SK-N-MC (cell line): ENCODE data around the gene MISP.

Experiments
- DNase-seq: peaks from one replicate; pipeline ENCODE4 v3.0.0-alpha.2; 2011; ENCODE audit warnings: low read depth, low spot score
- H3K27ac ChIP-seq: fragments of 200-600 bp; sonication (generic); 2 replicates; pipeline ENCODE4 v1.5.1; 2016; ENCODE audit warnings: mixed run types
- H3K36me3 ChIP-seq: fragments of 200-600 bp; sonication (generic); 2 replicates; pipeline ENCODE4 v1.6.1; 2017; ENCODE audit warnings: antibody characterized with exemption, low read length, mixed read lengths; ENCODE audit not compliant: insufficient read depth
- H3K4me3 ChIP-seq: fragments of 200-600 bp; sonication (generic); 2 replicates; pipeline ENCODE4 v1.5.1; 2016
- H3K9ac ChIP-seq: fragments of 200-600 bp; sonication (generic); 2 replicates; pipeline ENCODE4 v1.8.0; 2017; ENCODE audit warnings: mixed run types, mixed read lengths; ENCODE audit not compliant: insufficient read length
- H3K9me3 ChIP-seq: fragments of 200-600 bp; sonication (generic); 2 replicates; pipeline ENCODE4 v1.6.1; 2017; ENCODE audit warnings: low read depth, mild to moderate bottlenecking, antibody characterized with exemption, low read length, moderate library complexity, mixed read lengths
- EZH2 ChIP-seq: fragments of 200-600 bp; sonication (generic); IDR thresholded peaks from one replicate; pipeline ENCODE4 v1.6.1; 2017; ENCODE audit warnings: antibody characterized with exemption
- FOXP2 ChIP-seq: optimal IDR thresholded peaks from 2 replicates; pipeline ENCODE3; 2011; ENCODE audit warnings: mild to moderate bottlenecking, moderate library complexity; ENCODE audit not compliant: insufficient read depth; ENCODE audit errors: extremely low read length, control extremely low read depth
- POLR2AphosphoS5 ChIP-seq: IDR thresholded peaks from 2 replicates; pipeline ENCODE4 v1.6.1; 2012; ENCODE audit warnings: mild to moderate bottlenecking, low read depth, low read length, borderline replicate concordance

Gene MISP

DNA sequence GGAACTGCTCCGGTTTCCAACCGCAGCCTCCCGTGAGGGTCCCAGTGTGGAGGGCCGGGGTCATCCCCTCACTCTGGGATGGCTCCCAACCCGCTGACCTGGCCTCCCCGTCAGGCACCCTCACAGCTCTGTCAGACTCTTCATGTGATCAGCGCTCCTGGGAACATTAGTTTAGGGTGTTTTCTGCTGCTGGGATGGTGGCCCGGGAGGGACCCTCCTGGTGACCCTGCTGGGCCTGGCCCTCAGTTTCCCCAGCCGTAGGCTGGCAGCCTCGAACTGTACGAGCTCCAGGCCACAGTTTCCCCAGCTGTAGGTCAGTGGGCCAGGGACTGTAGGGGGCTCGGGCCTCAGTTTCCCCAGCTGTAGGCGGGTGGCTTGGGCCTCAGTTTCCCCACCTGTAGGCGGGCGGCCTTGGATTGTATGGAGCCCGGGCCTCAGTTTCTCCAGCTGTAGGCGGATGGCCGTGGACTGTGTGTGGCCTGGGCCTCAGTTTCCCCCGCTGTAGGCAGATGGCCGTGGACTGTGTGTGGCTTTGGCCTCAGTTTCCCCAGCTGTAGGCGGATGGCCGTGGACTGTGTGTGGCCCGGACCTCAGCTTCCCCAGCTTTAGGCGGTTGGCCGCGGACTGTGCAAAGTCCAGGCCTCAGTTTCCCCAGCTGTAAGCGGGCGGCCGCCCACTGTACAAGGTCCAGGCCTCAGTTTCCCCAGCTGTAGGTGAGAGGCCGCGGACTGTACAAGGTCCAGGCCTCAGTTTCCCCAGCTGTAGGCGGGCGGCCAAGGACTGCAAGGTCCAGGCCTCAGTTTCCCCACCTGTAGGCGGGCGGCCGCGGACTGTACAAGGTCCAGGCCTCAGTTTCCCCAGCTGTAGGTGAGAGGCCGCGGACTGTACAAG is 45.0 kb downstream of the MISP start:
- H3K36me3 ChIP-seq: peaks cover 30% of the 10 kb centered on the region
- peak overlapping the region; percentile 73 for H3K4me3 ChIP-seq
- H3K9ac ChIP-seq: peak overlapping the region; percentile 86
- no peaks in the 10 kb centered on the region for H3K9me3 ChIP-seq
- peak overlapping the region; percentile 78; the same call in 1 of the 2 replicates for H3K27ac ChIP-seq
- TF ChIP-seq FOXP2 (no peak), POLR2AphosphoS5 (no peak), EZH2 (no peak)
- DNase-seq: no peak

DNA sequence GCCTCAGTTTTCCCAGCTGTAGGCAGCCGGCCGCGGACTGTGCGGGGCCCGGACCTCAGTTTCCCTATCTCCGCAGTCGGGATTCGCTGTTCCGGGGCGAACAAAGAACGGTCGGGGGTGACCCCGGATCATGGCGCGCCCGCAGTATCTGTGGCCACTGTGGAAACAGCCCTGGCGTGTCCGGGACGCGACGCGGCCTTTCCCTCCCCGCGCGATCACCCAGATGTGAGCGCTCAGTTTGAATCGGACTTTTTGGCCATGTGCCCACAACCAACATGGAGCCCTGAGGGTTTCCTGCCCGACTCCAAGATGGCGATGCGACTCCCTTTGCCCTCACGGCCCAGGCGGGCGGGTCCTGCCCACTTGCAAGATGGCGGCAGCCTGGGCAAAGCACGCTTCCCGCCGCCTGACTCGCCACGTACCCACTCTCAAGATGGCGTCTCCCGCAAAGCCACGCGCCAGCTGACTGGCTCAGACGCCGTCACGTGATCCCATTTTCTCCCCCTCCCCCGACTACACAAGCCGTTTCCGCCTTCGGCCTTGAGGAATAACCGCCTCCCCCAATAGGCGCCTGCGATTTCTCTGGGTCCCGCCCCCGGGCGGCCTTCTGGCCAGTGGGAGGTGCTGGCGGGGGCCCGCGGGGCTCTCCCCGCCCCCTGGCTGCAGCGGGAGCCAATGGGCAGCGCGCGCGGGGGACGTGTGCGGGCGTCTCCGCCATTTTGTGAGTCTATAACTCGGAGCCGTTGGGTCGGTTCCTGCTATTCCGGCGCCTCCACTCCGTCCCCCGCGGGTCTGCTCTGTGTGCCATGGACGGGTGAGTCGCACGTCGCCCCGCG is 46.0 kb downstream of the MISP start, which contains the start of gene PTBP1:
Gene PTBP1, plus strand, starts transcription at position 761 of the 836 bp plus-strand sequence. Its CDS starts 46 bp downstream, at position 807.
- Histone ChIP-seq H3K9ac (peak within 1 kb of the TSS; percentile 97), H3K27ac (peak within 1 kb of the TSS; percentile 98), H3K9me3 (no peaks in the 10 kb centered on the region), H3K4me3 (peak within 1 kb of the TSS; percentile 94), H3K36me3 (peaks cover 39% of the 10 kb centered on the region)
- peak; percentile 99 for DNase-seq
- TF ChIP-seq POLR2AphosphoS5 (peak; percentile 81), EZH2 (no peak), FOXP2 (peak; percentile 38)

DNA sequence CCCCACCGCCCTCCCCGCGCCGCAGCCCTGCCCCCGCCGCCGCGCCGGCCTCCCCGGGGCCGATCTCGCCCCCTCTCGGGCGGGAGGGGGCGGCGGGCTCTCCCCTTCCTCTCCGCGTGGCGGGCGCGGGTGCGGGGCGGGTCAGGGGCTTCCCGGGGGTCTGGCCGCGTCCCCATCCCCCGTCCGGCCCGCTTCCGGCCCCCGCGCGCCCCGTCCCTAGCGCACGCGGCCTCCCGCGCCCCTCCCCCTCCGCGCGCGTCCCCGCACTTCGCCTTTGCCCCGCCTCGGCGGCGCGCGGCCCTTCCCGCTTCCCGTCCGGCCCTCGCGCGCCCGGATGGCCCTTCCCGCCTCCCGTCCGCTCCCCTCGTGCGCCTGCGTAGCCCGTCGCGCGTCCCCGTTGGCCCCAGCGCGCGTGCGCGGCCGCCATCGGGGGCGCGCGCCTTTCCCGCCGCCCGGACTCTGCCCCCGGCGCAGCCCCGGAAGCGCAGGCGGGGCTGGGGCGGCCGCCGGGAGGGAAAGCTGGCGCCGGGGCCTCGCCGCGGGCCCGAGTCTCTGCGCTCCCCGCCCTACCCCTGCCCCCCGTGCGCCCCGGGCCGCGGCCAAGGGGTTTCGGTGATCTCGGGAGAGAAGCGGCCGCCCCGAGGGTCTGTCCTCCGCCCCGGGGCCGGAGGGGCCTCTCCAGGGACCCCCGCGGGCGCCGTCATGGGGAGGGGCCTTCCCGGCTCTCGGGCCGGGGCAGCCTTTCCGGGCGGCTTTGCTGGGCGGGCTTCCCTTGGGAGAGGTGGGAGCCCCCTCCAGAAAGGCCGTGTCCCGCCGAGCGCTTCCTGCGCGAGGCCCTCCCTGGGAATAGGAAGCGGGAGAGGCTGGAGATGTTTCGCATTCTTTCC is 46.9 kb downstream of the MISP start:
- peak overlapping the region; percentile 98 for H3K27ac ChIP-seq
- DNase-seq: no peak
- peak overlapping the region; percentile 94 for H3K4me3 ChIP-seq
- H3K9ac ChIP-seq: peak overlapping the region; percentile 97
- peaks cover 47% of the 10 kb centered on the region for H3K36me3 ChIP-seq
- TF ChIP-seq POLR2AphosphoS5 (no peak; the same call in 1 of the 2 replicates), EZH2 (no peak), FOXP2 (no peak)
- H3K9me3 ChIP-seq: no peaks in the 10 kb centered on the region

DNA sequence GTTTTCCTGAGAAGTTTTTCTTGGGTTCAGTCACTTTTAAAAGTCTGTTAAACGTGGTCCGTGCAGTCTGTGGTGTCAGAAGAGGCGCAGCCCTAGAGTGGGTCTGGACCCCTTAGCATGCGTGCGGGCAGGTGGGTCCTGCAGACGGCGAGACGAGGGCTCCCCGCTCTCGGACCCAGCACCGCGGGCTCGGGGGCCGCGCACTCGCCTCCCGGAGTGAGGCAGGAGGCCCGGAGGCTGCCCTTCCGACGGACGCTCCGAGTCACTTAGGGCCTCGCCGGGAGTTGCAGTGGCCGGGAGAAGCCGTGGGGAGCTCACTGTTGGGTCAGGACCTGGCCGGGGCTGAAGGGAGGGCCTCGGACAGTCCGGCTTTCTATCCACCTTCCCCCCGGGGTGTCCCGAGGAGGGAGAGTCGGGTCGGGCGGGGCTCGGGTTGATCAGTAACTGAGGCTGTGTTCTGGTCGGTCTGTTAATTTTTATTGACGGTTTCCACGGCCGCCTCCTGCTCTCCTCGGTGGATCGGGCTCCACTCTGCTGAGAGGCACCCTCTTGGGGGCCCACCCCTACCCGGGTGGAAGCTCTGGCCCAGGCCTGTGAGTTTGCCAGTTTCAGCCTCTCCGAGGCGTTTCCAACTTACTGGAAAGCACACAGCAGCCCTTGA is 47.6 kb downstream of the MISP start:
- Histone ChIP-seq H3K9ac (peak overlapping the region; percentile 97), H3K9me3 (no peaks in the 10 kb centered on the region), H3K4me3 (peak overlapping the region; percentile 94), H3K36me3 (peaks cover 55% of the 10 kb centered on the region), H3K27ac (peak overlapping the region; percentile 77)
- TF ChIP-seq POLR2AphosphoS5 (no peak), FOXP2 (no peak), EZH2 (no peak)
- DNase-seq: no peak

DNA sequence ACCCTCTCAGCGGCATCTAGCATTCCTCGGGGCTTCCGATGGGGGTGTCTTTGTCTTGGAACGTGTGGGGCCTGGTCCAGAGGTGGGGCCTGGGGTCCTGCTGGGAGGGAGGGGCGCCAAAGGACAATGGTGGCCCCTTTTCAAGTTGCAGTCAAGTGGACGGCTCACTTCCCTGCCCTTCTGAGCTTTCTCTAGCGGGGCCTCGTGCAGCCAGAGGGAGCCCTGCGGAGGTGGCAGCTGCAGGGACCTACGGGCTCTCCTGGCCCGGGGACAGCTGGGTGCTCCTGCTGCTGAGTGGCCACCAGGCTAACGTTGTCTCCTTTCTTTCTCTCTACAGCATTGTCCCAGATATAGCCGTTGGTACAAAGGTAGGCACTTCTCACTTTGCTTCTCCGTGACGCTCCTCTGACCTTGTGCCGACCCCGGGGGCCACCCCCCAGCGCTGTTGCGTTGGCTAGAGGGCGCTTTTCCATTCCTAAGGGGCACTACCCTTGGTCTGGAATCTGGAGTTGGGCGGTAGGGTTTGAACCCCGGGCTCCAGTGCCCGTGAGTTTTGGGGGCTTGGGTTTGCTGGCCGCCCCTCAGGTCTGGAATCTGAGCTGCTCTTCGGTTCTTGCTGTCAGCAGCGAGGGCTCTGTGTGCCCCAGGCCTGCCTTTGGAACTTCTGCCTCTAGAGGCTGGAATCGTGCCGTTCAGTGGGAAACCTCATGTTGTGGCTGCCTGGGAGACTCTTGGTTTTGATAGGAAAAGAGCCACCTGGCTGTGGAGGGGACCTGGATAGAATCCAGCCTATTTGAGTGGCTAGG is 48.4 kb downstream of the MISP start:
- DNase-seq: no peak
- Histone ChIP-seq H3K9me3 (no peaks in the 10 kb centered on the region), H3K36me3 (peaks cover 62% of the 10 kb centered on the region), H3K9ac (peak overlapping the region; percentile 97), H3K27ac (peak overlapping the region; percentile 54; the same call in 1 of the 2 replicates), H3K4me3 (peak overlapping the region; percentile 94)
- TF ChIP-seq EZH2 (no peak), POLR2AphosphoS5 (no peak), FOXP2 (no peak)

DNA sequence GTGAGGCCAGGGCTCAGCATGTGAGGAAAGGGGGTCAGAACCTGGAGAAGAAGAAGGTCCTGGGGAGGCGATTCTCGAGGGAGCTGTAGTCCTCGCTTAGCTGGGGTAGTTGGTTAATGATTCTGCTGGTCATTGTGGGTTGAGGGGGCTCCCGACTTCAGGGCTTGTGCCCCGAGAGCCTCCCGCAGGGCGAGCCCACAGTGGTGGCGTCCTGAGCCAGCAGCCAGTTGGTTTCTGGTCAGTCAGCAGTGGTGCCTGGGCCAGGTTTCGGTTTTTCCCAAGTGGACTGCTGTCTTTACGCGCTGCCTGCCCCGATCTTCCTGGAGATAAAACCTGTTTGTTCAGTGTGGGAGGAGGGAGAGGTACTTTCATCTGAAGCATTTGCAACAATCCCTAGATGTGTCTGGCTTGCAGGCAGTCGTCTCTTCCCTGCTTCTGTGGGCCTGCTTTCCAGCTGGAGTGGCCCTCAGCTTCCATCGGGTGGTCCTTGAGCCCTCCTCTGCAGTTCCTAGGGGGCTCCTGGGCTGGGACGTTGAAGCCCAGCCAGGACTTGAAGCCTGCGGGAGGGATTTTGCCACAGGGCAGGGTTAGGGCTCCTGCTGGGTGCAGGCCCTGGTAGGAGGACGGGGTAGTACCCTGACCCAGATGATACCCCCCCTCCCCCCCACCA is 49.6 kb downstream of the MISP start:
- peaks cover 74% of the 10 kb centered on the region for H3K36me3 ChIP-seq
- no peak overlapping the region; the same call in 1 of the 2 replicates for H3K27ac ChIP-seq
- no peaks in the 10 kb centered on the region for H3K9me3 ChIP-seq
- TF ChIP-seq POLR2AphosphoS5 (no peak), FOXP2 (no peak), EZH2 (no peak)
- H3K4me3 ChIP-seq: peak overlapping the region; percentile 94
- H3K9ac ChIP-seq: peak overlapping the region; percentile 14
- DNase-seq: no peak
